Measurements from ENCODE around the gene HEXD. TPM values are rescaled to one million over a fixed set of nuclear protein-coding genes. Genes with fewer than 3 reads are reported as not detected.

HEXD gene
- total and polyA plus RNA-seq, 4 donors = 5.6 to 19.9 (median 12.2) TPM

DNA sequence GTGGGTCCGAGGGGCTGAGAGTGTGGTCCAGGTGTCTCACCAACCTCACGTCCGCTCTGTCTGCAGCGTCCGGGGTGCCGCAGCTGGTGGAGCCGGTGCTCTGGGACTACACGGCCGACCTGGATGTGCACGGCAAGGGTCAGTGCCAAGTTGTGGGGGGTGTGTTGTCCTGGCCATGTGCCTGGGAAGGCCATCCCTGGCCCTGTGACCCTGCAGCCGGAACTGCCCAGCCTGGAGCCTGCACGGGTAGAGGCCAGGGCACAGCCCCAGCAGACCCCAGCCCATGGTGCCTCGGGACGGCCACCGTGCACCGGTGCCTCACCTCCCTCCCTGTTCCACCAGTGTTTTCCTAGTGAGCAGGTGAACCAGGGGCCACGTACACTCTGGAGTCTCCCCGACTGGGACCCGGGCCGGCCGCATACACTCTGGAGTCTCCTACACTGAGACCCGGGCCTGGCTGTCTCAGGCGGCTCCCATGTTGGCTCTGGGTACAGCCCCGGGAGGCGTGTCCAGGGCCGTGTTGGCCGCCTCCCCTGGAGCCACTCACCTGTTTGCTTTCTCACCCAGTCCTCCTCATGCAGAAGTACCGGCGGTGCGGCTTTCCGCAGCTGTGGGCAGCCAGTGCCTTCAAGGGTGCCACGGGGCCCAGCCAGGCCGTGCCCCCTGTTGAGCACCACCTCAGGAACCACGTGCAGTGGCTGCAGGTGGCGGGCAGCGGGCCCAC, 18.6 kb downstream of the HEXD start:
- Histone ChIP-seq H3K4me1 (ENCODE audit: control insufficient read depth in 4 of 4, insufficient read depth in 4 of 4, low read length in 3 of 4) (peaks cover 4 to 14% (median 7%) of the 10 kb centered on the region in 4 donors), H3K9me3 (ENCODE audit: control insufficient read depth in 4 of 4, low read length in 3 of 4) (no peaks in the 10 kb centered on the region), H3K27me3 (ENCODE audit: control insufficient read depth in 4 of 4, insufficient read depth in 4 of 4, low read length in 3 of 4) (no peaks in the 10 kb centered on the region), H3K27ac (ENCODE audit: low read depth in 1 of 2, low read length in 2 of 2) (no peak overlapping the region), H3K9ac (ENCODE audit: low read depth in 1 of 2, low read length in 2 of 2) (no peak overlapping the region), H3K4me3 (ENCODE audit: low read depth in 1 of 3, low read length in 3 of 3) (no peak overlapping the region), H3K36me3 (ENCODE audit: control insufficient read depth in 4 of 4, insufficient read depth in 3 of 4, low read depth in 1 of 4, low read length in 3 of 4) (peaks cover 0 to 9% (median 4%) of the 10 kb centered on the region in 4 donors)
- WGBS = 78% methylated on average over 36 of the region's 36 CpGs
- no peak for DNase-seq (ENCODE audit: low spot score)
- no peak for TF ChIP-seq NR2F2 (IDR thresholded peaks at IDR 0.05)
- peak in 1 of 2 donors; percentile 24 for TF ChIP-seq RXRA (IDR thresholded peaks at IDR 0.05)

DNA sequence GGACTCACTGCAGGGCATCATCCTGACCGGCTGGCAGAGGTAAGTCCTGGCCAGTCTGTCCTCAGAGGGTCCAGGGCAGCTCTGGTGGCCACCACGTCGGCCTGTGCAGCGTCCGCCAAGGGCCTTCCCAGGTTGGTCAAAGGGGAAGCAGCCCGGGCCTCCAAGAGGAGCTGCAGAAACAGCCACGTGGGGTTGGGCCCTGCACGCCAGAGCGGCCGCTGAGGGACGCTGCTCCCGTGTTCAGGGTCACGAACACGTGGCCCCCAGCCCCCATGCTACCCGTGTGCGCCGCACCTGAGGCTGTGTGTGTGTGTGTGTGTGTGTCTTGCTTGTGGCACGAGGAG, 19.1 kb downstream of the HEXD start:
- 93% methylated on average over 18 of the region's 18 CpGs for WGBS
- Histone ChIP-seq H3K36me3 (ENCODE audit: control insufficient read depth in 4 of 4, insufficient read depth in 3 of 4, low read depth in 1 of 4, low read length in 3 of 4) (peaks cover 0 to 9% (median 6%) of the 10 kb centered on the region in 4 donors), H3K9me3 (ENCODE audit: control insufficient read depth in 4 of 4, low read length in 3 of 4) (no peaks in the 10 kb centered on the region), H3K27me3 (ENCODE audit: control insufficient read depth in 4 of 4, insufficient read depth in 4 of 4, low read length in 3 of 4) (no peaks in the 10 kb centered on the region), H3K27ac (ENCODE audit: low read depth in 1 of 2, low read length in 2 of 2) (no peak overlapping the region), H3K4me1 (ENCODE audit: control insufficient read depth in 4 of 4, insufficient read depth in 4 of 4, low read length in 3 of 4) (peaks cover 4 to 14% (median 7%) of the 10 kb centered on the region in 4 donors), H3K9ac (ENCODE audit: low read depth in 1 of 2, low read length in 2 of 2) (no peak overlapping the region), H3K4me3 (ENCODE audit: low read depth in 1 of 3, low read length in 3 of 3) (no peak overlapping the region)
- TF ChIP-seq RXRA (IDR thresholded peaks at IDR 0.05) (no peak), GABPA (IDR thresholded peaks at IDR 0.05 in 1 of 2, conservative IDR thresholded peaks at IDR 0.05 in 1 of 2) (no peak), HNF4A (conservative IDR thresholded peaks at IDR 0.05) (no peak), NR2F2 (IDR thresholded peaks at IDR 0.05) (no peak), RAD21 (IDR thresholded peaks at IDR 0.05) (no peak), EGR1 (IDR thresholded peaks at IDR 0.05; ENCODE audit: low read depth in 2 of 2) (no peak), FOXA2 (IDR thresholded peaks at IDR 0.05) (no peak), JUND (IDR thresholded peaks at IDR 0.05) (no peak), SP1 (IDR thresholded peaks at IDR 0.05) (no peak), HNF4G (IDR thresholded peaks at IDR 0.05) (no peak), FOXA1 (IDR thresholded peaks at IDR 0.05) (no peak)
- TF ChIP-seq, protein P1, sequence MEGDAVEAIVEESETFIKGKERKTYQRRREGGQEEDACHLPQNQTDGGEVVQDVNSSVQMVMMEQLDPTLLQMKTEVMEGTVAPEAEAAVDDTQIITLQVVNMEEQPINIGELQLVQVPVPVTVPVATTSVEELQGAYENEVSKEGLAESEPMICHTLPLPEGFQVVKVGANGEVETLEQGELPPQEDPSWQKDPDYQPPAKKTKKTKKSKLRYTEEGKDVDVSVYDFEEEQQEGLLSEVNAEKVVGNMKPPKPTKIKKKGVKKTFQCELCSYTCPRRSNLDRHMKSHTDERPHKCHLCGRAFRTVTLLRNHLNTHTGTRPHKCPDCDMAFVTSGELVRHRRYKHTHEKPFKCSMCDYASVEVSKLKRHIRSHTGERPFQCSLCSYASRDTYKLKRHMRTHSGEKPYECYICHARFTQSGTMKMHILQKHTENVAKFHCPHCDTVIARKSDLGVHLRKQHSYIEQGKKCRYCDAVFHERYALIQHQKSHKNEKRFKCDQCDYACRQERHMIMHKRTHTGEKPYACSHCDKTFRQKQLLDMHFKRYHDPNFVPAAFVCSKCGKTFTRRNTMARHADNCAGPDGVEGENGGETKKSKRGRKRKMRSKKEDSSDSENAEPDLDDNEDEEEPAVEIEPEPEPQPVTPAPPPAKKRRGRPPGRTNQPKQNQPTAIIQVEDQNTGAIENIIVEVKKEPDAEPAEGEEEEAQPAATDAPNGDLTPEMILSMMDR (IDR thresholded peaks at IDR 0.05; ENCODE audit: low read depth, low read length, missing input control) = no peak
- TF ChIP-seq, protein P2, sequence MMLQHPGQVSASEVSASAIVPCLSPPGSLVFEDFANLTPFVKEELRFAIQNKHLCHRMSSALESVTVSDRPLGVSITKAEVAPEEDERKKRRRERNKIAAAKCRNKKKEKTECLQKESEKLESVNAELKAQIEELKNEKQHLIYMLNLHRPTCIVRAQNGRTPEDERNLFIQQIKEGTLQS (IDR thresholded peaks at IDR 0.05) = no peak
- TF ChIP-seq, protein P3, sequence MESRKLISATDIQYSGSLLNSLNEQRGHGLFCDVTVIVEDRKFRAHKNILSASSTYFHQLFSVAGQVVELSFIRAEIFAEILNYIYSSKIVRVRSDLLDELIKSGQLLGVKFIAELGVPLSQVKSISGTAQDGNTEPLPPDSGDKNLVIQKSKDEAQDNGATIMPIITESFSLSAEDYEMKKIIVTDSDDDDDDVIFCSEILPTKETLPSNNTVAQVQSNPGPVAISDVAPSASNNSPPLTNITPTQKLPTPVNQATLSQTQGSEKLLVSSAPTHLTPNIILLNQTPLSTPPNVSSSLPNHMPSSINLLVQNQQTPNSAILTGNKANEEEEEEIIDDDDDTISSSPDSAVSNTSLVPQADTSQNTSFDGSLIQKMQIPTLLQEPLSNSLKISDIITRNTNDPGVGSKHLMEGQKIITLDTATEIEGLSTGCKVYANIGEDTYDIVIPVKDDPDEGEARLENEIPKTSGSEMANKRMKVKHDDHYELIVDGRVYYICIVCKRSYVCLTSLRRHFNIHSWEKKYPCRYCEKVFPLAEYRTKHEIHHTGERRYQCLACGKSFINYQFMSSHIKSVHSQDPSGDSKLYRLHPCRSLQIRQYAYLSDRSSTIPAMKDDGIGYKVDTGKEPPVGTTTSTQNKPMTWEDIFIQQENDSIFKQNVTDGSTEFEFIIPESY (IDR thresholded peaks at IDR 0.05) = no peak
- TF ChIP-seq, protein P4, sequence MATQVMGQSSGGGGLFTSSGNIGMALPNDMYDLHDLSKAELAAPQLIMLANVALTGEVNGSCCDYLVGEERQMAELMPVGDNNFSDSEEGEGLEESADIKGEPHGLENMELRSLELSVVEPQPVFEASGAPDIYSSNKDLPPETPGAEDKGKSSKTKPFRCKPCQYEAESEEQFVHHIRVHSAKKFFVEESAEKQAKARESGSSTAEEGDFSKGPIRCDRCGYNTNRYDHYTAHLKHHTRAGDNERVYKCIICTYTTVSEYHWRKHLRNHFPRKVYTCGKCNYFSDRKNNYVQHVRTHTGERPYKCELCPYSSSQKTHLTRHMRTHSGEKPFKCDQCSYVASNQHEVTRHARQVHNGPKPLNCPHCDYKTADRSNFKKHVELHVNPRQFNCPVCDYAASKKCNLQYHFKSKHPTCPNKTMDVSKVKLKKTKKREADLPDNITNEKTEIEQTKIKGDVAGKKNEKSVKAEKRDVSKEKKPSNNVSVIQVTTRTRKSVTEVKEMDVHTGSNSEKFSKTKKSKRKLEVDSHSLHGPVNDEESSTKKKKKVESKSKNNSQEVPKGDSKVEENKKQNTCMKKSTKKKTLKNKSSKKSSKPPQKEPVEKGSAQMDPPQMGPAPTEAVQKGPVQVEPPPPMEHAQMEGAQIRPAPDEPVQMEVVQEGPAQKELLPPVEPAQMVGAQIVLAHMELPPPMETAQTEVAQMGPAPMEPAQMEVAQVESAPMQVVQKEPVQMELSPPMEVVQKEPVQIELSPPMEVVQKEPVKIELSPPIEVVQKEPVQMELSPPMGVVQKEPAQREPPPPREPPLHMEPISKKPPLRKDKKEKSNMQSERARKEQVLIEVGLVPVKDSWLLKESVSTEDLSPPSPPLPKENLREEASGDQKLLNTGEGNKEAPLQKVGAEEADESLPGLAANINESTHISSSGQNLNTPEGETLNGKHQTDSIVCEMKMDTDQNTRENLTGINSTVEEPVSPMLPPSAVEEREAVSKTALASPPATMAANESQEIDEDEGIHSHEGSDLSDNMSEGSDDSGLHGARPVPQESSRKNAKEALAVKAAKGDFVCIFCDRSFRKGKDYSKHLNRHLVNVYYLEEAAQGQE (IDR thresholded peaks at IDR 0.05) = no peak
- DNase-seq (ENCODE audit: low spot score) = no peak

Data from liver (tissue), 9 donors.